GM21576 (cell line): ENCODE data around the gene COX7B2.

ENCODE experiments used
- ATAC-seq: cut with Tn5 transposase; IDR thresholded peaks from one replicate; pipeline ENCODE4 v1.9.1; 2021; ENCODE audit warnings: mild to moderate bottlenecking, moderate library complexity; ENCODE audit not compliant: unreplicated experiment

COX7B2 gene

DNA sequence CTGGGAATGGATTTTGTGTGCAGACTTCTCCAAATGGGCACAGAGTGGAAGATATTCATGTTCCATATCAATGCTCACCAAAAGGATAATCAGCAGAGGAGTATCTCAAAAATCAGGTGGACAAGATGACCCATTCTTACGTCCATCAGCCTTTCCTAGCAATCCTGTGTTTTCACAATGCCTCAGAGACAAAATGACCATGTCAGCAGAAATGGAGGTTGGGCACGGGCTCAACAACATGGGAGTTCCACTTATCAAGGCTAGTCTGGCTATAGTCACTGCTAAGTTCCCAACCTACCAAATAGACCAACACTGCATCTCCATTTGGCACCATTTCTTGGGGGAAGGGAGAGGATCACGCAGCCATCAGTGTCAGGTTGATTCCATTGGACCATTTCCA lies 179.0 kb downstream of the COX7B2 start:
- no peak for ATAC-seq

DNA sequence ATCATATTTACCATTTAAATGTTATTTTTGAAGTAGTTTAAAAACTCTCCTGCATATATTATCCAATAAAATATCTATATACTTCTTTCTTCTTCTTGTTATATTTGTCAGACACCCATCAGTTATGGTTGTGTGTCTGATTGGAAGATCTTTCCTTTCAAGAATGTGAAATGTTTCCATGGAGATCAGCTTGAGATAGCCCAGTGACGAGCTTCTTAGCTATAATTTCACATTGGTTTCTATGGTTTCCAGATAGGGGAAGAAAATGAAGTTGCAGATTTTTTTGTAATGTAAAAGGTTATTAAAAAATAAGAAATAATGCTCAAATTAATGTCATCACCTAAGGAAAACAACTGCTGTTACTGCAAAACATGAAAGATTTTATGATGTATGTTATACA lies 189.0 kb downstream of the COX7B2 start:
- ATAC-seq = no peak

DNA sequence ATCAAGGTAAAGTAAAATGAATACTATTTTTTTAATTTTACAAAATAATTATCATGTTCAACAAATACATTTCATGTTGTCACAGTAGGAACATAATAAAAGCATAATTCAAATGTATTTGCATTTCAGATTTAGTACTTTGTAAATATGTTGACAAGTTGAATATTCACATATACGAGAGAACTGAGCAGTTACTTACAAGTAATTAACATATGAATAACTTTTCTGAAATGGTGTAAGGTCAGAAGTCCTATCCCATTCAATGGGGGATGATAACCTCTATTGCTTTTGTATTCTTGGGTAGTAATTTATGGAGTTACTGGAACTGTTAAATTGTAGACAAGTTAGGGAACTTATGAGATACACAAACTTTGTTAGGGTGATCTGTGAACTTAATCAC lies 191.1 kb downstream of the COX7B2 start:
- ATAC-seq = no peak

DNA sequence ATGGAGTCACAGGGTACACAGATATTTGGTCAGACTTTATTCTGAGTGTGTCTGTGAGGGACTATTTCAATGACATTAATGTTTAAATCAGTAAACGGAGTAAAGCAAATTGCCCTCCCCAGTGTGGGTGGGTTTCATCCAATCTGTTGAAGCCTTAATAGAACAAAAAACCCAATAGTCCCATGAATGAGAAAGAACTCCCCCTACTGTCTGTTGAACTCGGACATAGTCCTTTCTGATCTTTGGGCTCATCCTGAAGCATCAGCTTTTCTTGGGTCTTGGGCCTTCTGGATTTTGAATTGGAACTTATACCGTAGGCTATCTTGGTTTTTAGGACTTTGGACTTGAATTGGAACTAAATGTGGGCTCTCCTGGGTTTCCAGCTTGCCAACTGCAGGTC lies 193.6 kb downstream of the COX7B2 start:
- no peak for ATAC-seq

DNA sequence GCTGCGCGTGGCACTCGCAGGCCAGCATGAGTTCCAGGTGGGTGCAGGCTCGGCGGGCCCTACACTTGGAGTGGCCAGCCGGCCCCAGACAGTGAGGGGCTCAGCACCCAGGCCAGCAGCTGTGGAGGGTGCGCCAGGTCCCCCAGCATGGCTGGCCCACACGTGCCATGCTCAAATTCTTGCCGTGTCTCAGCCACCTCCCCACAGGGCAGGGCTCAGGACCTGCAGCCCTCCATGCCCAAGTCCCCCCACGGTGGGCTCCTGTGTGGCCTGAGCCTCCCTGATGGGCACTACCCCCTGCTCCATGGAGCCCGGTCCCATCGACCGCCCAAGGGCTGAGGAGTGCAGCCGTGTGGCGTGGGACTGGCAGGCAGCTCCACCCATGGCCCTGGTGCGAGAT lies 210.2 kb downstream of the COX7B2 start:
- no peak for ATAC-seq
